ENCODE results near the gene ANO1. TPM values are rescaled to one million over a fixed set of nuclear protein-coding genes. Genes with fewer than 3 reads are reported as not detected.
"Not testable (repeated sequence)": the region's sequence is repeated elsewhere in the genome, so short reads cannot be mapped to it uniquely, and the experiment has no call there.

The ANO1 gene
- total RNA-seq, 2 experiments from 2014 or later: not detected

DNA sequence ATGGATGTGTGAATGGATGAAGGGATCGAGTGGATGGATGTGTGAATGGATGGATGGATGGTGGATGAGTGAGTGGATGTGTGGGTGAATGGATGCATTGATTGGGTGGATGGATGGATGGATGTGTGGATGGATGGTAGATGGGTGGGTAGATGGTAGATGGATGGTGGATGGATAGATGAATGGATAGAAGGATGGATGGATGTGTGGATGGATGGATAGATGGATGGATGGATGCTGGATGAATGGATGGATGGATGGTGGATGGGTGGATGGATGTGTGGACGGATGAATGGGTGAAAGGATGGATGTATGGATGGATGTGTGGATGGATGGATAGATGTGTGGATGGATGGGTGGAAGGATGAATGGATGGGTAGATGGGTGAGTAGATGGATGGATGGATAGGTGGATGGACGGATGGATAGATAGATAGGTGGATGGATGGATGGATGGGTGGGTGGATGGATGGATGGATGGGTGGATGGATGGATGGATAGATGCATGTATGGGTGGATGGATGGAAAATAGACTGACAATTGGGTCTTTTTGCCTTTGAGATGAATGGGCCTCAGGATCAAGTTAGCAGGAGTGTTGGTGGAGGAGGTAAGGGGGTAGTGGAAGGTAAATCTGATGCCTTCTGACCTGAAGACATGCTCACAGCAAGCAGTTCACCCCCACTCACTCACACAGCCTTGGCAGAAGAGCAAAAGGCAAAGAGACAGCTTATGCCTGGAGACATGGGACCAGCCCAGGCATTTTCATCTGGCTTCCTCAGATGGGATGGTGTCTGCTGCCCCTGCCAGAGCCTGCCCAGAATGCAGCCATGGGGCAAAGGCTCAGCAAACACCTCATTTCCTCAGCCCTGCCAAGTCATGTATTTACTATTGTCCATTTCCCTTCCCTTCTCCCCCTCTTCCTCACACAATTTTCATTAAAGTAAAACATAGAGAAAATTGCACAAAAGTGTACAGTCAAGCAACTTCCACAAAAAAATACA lies 117.0 kb downstream of the ANO1 start:
- H3K27ac Mint-ChIP-seq: no peak overlapping the region
- ChIA-PET CTCF (interaction anchor here (0.6 to 1.5 kb wide), 7 partner anchors 10 to 520 kb away, joined by 3 to 9 read pairs (median 5); partner anchors contain the start of gene LTO1), POLR2A (no interaction called here)
- ATAC-seq (ENCODE audit: poor library complexity): no peak
- H3K9me3 Mint-ChIP-seq: no peaks in the 10 kb centered on the region
- TF ChIP-seq, protein P1, sequence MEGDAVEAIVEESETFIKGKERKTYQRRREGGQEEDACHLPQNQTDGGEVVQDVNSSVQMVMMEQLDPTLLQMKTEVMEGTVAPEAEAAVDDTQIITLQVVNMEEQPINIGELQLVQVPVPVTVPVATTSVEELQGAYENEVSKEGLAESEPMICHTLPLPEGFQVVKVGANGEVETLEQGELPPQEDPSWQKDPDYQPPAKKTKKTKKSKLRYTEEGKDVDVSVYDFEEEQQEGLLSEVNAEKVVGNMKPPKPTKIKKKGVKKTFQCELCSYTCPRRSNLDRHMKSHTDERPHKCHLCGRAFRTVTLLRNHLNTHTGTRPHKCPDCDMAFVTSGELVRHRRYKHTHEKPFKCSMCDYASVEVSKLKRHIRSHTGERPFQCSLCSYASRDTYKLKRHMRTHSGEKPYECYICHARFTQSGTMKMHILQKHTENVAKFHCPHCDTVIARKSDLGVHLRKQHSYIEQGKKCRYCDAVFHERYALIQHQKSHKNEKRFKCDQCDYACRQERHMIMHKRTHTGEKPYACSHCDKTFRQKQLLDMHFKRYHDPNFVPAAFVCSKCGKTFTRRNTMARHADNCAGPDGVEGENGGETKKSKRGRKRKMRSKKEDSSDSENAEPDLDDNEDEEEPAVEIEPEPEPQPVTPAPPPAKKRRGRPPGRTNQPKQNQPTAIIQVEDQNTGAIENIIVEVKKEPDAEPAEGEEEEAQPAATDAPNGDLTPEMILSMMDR (IDR thresholded peaks at IDR 0.05): no peak
- peaks cover 4 to 13% of the 10 kb centered on the region in 2 experiments for H3K27me3 ChIP-seq (ENCODE audit: control insufficient read depth in 1 of 2, insufficient read depth in 2 of 2, low read length in 2 of 2)
- intact Hi-C loops (cut with DNase I, micrococcal nuclease): loop anchor here in 1 of 2 experiments (5.0 kb wide), 1 partner anchor 508 kb away; no protein-coding TSS in a partner anchor
- no peak overlapping the region for H3K4me3 ChIP-seq (ENCODE audit: low read length)
- no peaks in the 10 kb centered on the region for H3K9me3 ChIP-seq (ENCODE audit: control insufficient read depth in 1 of 2, insufficient read depth in 1 of 2, low read length in 2 of 2)
- H3K4me1 ChIP-seq (ENCODE audit: insufficient read depth, low read length): peaks cover 7% of the 10 kb centered on the region
- H3K36me3 ChIP-seq (ENCODE audit: insufficient read depth, low read length): no peaks in the 10 kb centered on the region
- no peak overlapping the region for H3K4me3 Mint-ChIP-seq
- H3K27ac ChIP-seq (ENCODE audit: low read depth in 1 of 2, low read length in 2 of 2): no peak overlapping the region
- no peaks in the 10 kb centered on the region for H3K4me1 Mint-ChIP-seq (ENCODE audit: low read depth)
- H3K36me3 Mint-ChIP-seq (ENCODE audit: low read depth): no peaks in the 10 kb centered on the region
- peaks cover 11% of the 10 kb centered on the region for H3K27me3 Mint-ChIP-seq
- DNase-seq: no peak

DNA sequence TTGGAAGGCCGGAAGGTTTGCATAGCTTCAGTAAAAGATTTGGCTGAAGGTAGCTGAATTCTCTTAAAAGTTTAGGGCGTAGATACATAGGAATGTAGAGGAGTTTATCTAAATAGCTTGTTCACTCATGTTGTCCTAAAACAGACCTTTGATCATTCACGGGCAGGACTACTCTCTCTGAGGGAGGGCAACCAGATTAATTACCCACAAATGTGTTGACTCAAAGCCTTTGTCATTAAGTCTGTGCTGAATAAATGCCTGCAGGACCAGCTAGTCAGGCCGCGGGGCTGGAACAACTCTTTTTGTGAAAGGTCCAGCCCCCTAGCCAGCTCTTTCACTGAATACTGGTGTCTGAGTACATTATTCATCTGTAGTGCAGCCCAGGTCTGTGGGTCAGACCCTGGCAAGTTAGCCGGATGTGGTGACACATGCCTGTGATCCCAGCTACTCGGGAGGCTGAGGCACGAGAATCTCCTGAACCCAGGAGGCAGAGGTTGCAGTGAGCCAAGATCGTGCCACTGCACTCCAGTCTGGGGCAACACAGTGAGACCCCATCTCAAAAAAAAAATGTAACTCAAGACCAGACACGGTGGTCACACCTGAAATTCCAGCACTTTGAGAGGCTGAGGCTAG lies 122.2 kb downstream of the ANO1 start:
- Histone ChIP-seq H3K4me3 (ENCODE audit: low read length) (no peak overlapping the region), H3K27ac (ENCODE audit: low read depth in 1 of 2, low read length in 2 of 2) (no peak overlapping the region), H3K9me3 (ENCODE audit: control insufficient read depth in 1 of 2, insufficient read depth in 1 of 2, low read length in 2 of 2) (peaks cover 0 to 2% of the 10 kb centered on the region in 2 experiments), H3K27me3 (ENCODE audit: control insufficient read depth in 1 of 2, insufficient read depth in 2 of 2, low read length in 2 of 2) (peaks cover 0 to 2% of the 10 kb centered on the region in 2 experiments), H3K36me3 (ENCODE audit: insufficient read depth, low read length) (peaks cover 6% of the 10 kb centered on the region), H3K4me1 (ENCODE audit: insufficient read depth, low read length) (peaks cover 25% of the 10 kb centered on the region)
- Mint-ChIP-seq H3K36me3 (ENCODE audit: low read depth) (peaks cover 24% of the 10 kb centered on the region), H3K27me3 (peaks cover 4% of the 10 kb centered on the region), H3K4me3 (no peak overlapping the region), H3K4me1 (ENCODE audit: low read depth) (peaks cover 24% of the 10 kb centered on the region), H3K9me3 (no peaks in the 10 kb centered on the region), H3K27ac (no peak overlapping the region)
- POLR2A ChIA-PET: no interaction called here
- CTCF ChIA-PET: interaction anchor here (1.1 kb wide), 1 partner anchor 9 kb away, joined by 3 read pairs; no protein-coding TSS in a partner anchor
- TF ChIP-seq, protein P1 (IDR thresholded peaks at IDR 0.05): no peak
- intact Hi-C loops (cut with DNase I, micrococcal nuclease): loop anchor here in 1 of 2 experiments (5.0 to 10.0 kb wide), 3 partner anchors 1146 to 1296 kb away; partner anchors contain the start of genes IGHMBP2, MRPL21 and NADSYN1
- no peak for ATAC-seq (ENCODE audit: poor library complexity)
- DNase-seq: no peak

DNA sequence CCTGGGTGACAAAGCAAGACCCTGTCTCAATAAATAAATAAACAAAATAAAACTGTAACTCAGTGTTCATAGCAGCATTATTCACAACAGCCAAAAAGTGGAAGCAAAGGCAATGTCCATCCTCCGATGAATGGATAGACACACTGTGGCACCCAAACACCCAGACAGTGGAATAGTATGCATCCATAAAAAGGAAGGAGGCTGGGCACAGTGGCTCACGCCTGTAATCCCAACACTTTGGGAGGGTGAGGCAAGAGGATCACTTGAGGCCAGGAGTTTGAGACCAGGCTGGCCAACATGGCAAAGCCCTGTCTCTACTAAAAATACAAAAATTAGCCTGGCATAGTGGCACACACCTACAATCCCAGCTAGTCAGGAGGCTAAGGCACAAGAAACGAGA lies 122.9 kb downstream of the ANO1 start:
- H3K9me3 ChIP-seq (ENCODE audit: control insufficient read depth in 1 of 2, insufficient read depth in 1 of 2, low read length in 2 of 2); H3K4me3 ChIP-seq (ENCODE audit: low read length); DNase-seq; H3K27ac ChIP-seq (ENCODE audit: low read depth in 1 of 2, low read length in 2 of 2); H3K27me3 Mint-ChIP-seq; ATAC-seq (ENCODE audit: poor library complexity); POLR2A ChIA-PET; H3K9me3 Mint-ChIP-seq; H3K27me3 ChIP-seq (ENCODE audit: control insufficient read depth in 1 of 2, insufficient read depth in 2 of 2, low read length in 2 of 2); H3K27ac Mint-ChIP-seq: not testable (repeated sequence)
- H3K4me1 Mint-ChIP-seq (ENCODE audit: low read depth): peaks cover 31% of the 10 kb centered on the region
- intact Hi-C loops (cut with DNase I, micrococcal nuclease): loop anchor here in 1 of 2 experiments (5.0 to 10.0 kb wide), 3 partner anchors 1146 to 1296 kb away; partner anchors contain the start of genes IGHMBP2, MRPL21 and NADSYN1
- peaks cover 31% of the 10 kb centered on the region for H3K36me3 Mint-ChIP-seq (ENCODE audit: low read depth)
- peaks cover 30% of the 10 kb centered on the region for H3K4me1 ChIP-seq (ENCODE audit: insufficient read depth, low read length)
- CTCF ChIA-PET: interaction anchor here (1.1 to 1.4 kb wide), 2 partner anchors 9 to 10 kb away, joined by 3 read pairs; no protein-coding TSS in a partner anchor
- peak overlapping the region; percentile 51 for H3K4me3 Mint-ChIP-seq
- H3K36me3 ChIP-seq (ENCODE audit: insufficient read depth, low read length): peaks cover 13% of the 10 kb centered on the region

Data from CD4-positive, alpha-beta T cell (primary cell).